ENCODE data around the gene MOCS1. TPM values are rescaled to one million over a fixed set of nuclear protein-coding genes. Genes with fewer than 3 reads are reported as not detected.

MOCS1 gene
- total RNA-seq, 1 donor from 2014 or later: 29.3 TPM

DNA sequence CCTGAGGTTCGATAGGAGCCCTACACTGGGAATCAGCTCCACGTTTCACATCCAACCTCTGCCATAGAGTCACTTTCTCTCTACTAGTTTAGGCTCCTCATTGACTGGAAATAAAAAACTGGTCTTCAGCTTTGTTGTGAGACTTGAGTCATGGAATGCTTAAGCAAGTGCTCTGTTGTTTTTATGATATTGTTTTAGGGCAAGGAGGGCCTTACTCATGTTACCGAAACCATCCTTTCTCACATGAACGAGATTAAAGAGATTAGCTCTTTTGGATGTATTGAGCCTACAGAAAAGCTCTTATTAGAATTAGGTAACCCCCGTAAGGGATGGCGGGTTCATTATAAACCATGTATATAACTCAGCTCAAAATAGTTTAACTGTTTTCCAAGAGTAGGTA lies 6.9 kb upstream of the MOCS1 start:
- H3K27me3 ChIP-seq: no peaks in the 10 kb centered on the region
- intact Hi-C loops (cut with DNase I): no loop called here
- no peaks in the 10 kb centered on the region for H3K4me1 ChIP-seq
- H3K36me3 ChIP-seq: no peaks in the 10 kb centered on the region
- H3K27ac ChIP-seq: no peak overlapping the region
- no peak overlapping the region for H3K4me3 ChIP-seq
- ATAC-seq (no peak), DNase-seq (no peak)
- TF ChIP-seq, protein P1, sequence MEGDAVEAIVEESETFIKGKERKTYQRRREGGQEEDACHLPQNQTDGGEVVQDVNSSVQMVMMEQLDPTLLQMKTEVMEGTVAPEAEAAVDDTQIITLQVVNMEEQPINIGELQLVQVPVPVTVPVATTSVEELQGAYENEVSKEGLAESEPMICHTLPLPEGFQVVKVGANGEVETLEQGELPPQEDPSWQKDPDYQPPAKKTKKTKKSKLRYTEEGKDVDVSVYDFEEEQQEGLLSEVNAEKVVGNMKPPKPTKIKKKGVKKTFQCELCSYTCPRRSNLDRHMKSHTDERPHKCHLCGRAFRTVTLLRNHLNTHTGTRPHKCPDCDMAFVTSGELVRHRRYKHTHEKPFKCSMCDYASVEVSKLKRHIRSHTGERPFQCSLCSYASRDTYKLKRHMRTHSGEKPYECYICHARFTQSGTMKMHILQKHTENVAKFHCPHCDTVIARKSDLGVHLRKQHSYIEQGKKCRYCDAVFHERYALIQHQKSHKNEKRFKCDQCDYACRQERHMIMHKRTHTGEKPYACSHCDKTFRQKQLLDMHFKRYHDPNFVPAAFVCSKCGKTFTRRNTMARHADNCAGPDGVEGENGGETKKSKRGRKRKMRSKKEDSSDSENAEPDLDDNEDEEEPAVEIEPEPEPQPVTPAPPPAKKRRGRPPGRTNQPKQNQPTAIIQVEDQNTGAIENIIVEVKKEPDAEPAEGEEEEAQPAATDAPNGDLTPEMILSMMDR (IDR thresholded peaks at IDR 0.05): no peak
- H3K9me3 ChIP-seq: no peaks in the 10 kb centered on the region

DNA sequence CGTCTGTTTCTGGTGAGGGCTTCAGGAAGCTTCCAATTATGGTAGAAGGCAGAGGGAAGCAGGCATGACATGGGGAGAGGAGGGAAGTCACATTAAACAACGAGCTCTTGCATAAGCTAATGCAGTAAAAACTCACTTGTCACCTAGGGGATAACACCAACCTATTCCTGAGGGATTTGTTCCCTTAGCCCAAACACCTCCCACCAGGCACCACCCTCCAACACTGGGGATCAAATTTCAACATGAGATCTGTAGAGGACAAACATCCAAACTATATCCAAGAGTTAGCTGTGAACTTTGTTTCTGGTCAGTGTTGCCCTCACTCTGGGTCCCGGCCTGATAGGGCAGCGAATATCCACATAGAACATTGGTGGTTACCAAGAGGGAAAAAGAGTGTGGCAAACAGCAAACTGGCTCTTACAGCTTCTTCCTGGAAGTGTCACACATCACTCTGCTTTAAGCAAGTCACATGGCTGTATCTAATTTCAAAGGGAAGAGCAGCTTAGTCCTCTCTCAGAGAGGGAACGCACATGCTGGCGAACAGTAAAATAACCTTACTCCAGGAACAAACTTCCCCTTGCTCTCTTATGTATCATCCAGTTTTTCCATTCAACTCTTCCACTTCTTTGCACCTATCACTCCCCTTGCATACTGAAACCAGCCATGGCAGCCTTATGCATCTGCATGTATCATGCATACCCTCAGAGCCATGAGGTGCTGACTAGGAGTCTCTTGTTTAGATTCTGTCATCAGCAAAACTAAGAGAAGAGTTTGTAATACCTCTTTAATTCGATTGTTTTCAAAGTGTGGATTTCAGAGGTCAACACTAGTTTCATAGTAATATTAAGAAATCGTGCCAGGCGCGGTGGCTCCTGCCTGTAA lies 4.8 kb upstream of the MOCS1 start:
- Histone ChIP-seq H3K9me3 (no peaks in the 10 kb centered on the region), H3K4me1 (peaks cover 4% of the 10 kb centered on the region), H3K36me3 (no peaks in the 10 kb centered on the region), H3K27ac (no peak overlapping the region), H3K27me3 (no peaks in the 10 kb centered on the region), H3K4me3 (no peak overlapping the region)
- ATAC-seq (no peak), DNase-seq (no peak)
- TF ChIP-seq, protein P1 (IDR thresholded peaks at IDR 0.05): no peak
- intact Hi-C loops (cut with DNase I): no loop called here

DNA sequence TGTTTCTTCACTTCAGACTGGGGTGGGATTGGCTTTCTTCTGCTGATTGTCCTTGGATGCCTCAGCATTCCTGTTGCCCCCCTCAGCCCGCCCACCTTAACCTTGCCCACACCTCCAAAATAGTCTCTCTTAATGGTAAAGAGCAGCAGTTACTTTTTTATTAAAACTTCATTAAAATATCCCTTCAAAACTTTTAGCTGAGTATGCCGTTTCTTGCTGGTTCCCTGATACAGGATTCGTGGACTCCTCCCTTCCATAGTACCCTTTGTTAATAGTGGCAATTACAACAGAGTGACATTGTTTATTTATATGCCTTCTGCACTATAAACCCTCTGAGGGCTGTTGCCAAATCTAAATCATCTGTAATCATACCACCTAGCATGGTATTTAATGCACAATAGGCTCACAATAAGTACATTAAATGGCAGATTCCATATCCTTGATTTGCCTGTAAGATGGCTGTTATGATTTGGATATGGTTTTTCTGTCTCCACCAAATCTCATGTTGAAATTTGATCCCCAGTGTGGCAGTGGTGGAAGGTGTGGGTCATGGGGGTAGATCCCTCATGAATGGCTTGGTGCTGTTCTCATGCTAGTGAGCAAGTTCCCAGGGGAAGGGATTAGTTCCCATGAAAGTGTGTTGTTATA lies 3.5 kb upstream of the MOCS1 start:
- ATAC-seq (no peak), DNase-seq (no peak)
- Histone ChIP-seq H3K9me3 (no peaks in the 10 kb centered on the region), H3K27me3 (no peaks in the 10 kb centered on the region), H3K36me3 (no peaks in the 10 kb centered on the region), H3K4me1 (peaks cover 4% of the 10 kb centered on the region), H3K27ac (no peak overlapping the region), H3K4me3 (no peak overlapping the region)
- TF ChIP-seq, protein P1 (IDR thresholded peaks at IDR 0.05): no peak
- intact Hi-C loops (cut with DNase I): no loop called here

DNA sequence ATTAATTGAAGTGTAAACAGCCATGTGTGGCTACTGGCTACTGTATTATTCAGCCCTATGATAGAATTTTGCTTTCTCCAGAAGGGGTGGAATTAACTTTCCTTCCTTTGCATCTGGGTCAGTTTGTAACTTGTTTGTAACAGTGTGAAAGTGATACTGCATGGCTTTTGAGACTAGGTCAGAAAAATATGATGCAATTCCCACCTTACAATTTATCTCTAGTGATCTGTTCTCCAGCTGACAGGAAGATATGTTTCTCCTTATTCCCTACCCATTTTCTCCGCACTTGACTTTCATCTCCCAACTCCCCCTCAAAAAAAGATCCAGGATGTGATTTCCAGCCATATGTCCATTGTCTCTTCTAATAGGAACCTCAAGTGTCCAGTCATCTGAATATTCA lies 2.6 kb upstream of the MOCS1 start:
- Histone ChIP-seq H3K4me3 (no peak overlapping the region), H3K27ac (no peak overlapping the region), H3K9me3 (no peaks in the 10 kb centered on the region), H3K4me1 (peaks cover 4% of the 10 kb centered on the region), H3K36me3 (no peaks in the 10 kb centered on the region), H3K27me3 (no peaks in the 10 kb centered on the region)
- DNase-seq: no peak
- TF ChIP-seq, protein P1 (IDR thresholded peaks at IDR 0.05): no peak
- no peak for ATAC-seq
- intact Hi-C loops (cut with DNase I): no loop called here

DNA sequence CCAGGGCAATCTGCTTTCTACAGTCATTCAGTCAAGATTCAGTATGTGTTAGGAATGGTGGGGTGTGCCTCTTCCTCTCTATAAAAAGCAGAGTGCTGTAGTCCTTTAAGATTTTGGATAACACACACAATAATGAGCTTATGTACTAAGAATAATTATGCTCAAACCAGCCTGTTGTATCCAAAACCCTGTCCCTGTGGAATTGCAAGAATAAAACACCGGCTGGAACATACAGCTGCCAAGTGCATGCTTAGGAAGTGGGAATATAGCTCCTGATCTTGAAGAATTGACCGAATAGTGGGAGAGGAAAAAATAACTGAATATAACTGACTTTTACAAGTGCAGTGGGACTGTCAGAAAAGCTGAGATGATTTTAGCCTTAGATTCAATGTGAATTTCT lies 979 bp upstream of the MOCS1 start:
- H3K27ac ChIP-seq: peak overlapping the region; percentile 89
- no peak for DNase-seq
- H3K9me3 ChIP-seq: no peaks in the 10 kb centered on the region
- intact Hi-C loops (cut with DNase I): no loop called here
- no peaks in the 10 kb centered on the region for H3K27me3 ChIP-seq
- no peaks in the 10 kb centered on the region for H3K36me3 ChIP-seq
- no peak for ATAC-seq
- TF ChIP-seq, protein P1 (IDR thresholded peaks at IDR 0.05): no peak
- peaks cover 11% of the 10 kb centered on the region for H3K4me1 ChIP-seq
- no peak overlapping the region for H3K4me3 ChIP-seq
